ENCODE measurements around the gene PTPN2. TPM values are rescaled to one million over a fixed set of nuclear protein-coding genes. Genes with fewer than 3 reads are reported as not detected.
"Not testable (repeated sequence)": the region's sequence is repeated elsewhere in the genome, so short reads cannot be mapped to it uniquely, and the experiment has no call there.

Gene PTPN2
- 10 to 100 TPM; 55.2 to 79.2 (median 72.9) TPM for polyA plus RNA-seq (ENCODE audit: insufficient read depth in 1 of 5, insufficient read length in 5 of 5, low replicate concordance in 1 of 5)
- long read RNA-seq, donor 1, transcript PTPN2-202 (10 exons, 1,706 nt): minor isoform, 6 of 23 reads
- long read RNA-seq, donor 1, transcript PTPN2-209 (1 exons, 2,264 nt): major isoform, 8 of 23 reads
- long read RNA-seq, donor 1, partial matches to known transcripts: 6 of 23 reads
- long read RNA-seq, donor 1, other reads (novel, unspliced or antisense): 0 of 23 reads
- long read RNA-seq, donor 2, partial matches to known transcripts: 0 of 4 reads
- long read RNA-seq, donor 2, other reads (novel, unspliced or antisense): 0 of 4 reads
- long read RNA-seq, donor 3, transcript PTPN2-209 (1 exons, 2,264 nt): major isoform, 9 of 16 reads
- long read RNA-seq, donor 3, partial matches to known transcripts: 0 of 16 reads
- long read RNA-seq, donor 3, other reads (novel, unspliced or antisense): 0 of 16 reads
- long read RNA-seq, donor 4, transcript PTPN2-209 (1 exons, 2,264 nt): major isoform, 7 of 17 reads
- long read RNA-seq, donor 4, partial matches to known transcripts: 0 of 17 reads
- long read RNA-seq, donor 4, other reads (novel, unspliced or antisense): 5 of 17 reads
- long read RNA-seq, donor 5, transcript PTPN2-202 (10 exons, 1,706 nt): major isoform, 8 of 16 reads
- long read RNA-seq, donor 5, transcript PTPN2-209 (1 exons, 2,264 nt): minor isoform, 5 of 16 reads
- long read RNA-seq, donor 5, partial matches to known transcripts: 0 of 16 reads
- long read RNA-seq, donor 5, other reads (novel, unspliced or antisense): 0 of 16 reads
- long read RNA-seq, donor 6, transcript PTPN2-202 (10 exons, 1,706 nt): major isoform, 5 of 18 reads
- long read RNA-seq, donor 6, partial matches to known transcripts: 6 of 18 reads
- long read RNA-seq, donor 6, other reads (novel, unspliced or antisense): 0 of 18 reads
- long read RNA-seq, donor 7, transcript PTPN2-209 (1 exons, 2,264 nt): major isoform, 5 of 9 reads
- long read RNA-seq, donor 7, partial matches to known transcripts: 0 of 9 reads
- long read RNA-seq, donor 7, other reads (novel, unspliced or antisense): 0 of 9 reads
- long read RNA-seq, donor 8, partial matches to known transcripts: 0 of 8 reads
- long read RNA-seq, donor 8, other reads (novel, unspliced or antisense): 0 of 8 reads

DNA sequence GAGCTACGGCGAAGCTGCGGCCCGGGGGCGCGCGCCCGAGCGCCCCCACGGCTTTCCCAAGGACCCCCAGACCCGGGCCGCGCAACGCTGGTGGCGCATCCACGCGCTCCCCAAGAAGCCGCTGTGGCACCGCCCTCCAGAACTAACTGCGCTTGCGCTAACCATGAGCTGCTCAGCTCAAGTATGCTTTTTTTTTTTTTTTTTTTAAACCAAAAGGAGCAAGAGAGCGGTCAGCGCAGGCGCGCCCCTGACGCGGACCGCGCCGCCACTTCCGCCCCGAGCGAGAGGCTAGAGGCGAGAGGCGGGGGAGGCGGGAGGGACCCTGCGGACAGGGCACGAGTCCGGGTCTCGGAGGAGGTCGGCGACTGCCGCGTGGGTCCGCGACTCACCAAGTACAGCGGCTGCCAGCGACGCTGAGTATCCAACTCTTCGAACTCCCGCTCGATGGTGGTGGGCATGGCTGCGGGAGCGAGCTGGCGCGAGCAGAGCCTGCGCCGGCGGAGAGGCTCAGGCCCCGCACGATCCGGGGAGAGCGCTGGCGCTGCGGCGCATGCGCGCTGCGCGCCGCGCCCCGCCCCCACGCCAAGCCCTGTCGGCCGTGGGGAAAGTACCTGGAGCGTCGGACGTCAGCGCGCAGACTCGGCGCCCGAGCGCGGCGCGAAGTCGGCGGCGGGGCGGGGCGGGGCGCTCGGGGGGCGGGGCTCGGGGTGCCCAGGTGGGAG lies at the start of gene PTPN2:
PTPN2 (minus strand) TSS at position 554 of the 722 bp plus-strand sequence; CDS start at position 458, 96 bp downstream.
- peak; percentile 95 to 97 for DNase-seq

DNA sequence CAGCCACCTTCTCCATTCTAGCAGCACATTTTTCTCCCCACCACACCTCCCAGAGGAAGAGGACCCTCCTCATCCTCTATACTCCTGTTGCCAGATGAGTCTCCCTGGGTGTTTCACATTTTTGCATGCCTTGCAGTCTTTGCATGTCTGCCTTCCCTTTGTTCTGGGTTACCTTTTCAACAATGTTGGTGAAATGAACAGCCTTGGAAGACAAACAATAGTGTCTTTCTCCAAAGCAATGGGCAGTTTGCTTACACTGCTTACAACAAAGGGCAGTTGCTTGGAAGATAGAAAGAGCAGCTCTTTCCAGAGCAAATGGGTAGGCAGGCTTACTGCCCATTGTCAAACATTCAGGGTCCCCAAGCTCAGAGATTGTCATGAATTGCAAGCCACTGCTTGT lies 49.3 kb upstream of the PTPN2 start:
- no peak for DNase-seq

DNA sequence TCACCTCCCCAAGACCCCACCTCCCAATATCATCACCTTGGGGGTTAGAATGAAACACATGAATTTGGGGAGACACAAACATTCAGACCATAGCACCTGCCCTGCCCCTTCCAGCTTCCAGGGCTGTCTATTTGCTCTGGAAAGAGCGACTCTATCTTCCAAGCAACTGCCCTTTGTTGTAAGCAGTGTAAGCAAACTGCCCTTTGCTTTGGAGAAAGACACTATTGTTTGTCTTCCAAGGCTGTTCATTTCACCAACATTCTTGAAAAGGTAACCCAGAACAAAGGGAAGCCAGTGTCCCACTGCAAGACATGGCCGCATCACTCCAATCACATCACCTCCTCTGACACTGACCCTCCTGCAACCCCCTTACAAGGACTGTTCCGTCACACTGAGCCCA lies 46.9 kb upstream of the PTPN2 start:
- no peak for DNase-seq

DNA sequence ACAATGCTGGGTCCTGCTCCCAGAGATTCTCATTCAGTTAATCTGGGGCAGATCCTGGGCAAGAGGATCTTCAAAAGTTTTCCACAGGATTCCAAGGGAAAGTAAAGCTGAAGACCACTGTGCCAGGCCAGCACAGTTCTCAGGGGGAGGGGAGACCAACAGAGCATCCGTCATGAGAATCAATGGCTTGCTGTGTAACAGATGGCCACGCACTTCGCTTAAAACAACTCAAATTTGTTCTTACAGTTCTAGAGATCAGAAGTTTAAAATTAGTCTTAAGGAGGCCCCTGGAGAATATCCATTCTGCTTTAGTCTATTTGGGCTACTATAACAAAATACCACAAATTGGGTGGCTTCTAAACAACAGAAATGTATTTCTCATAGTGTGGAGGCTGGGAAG lies 46.3 kb upstream of the PTPN2 start:
- DNase-seq: no peak

DNA sequence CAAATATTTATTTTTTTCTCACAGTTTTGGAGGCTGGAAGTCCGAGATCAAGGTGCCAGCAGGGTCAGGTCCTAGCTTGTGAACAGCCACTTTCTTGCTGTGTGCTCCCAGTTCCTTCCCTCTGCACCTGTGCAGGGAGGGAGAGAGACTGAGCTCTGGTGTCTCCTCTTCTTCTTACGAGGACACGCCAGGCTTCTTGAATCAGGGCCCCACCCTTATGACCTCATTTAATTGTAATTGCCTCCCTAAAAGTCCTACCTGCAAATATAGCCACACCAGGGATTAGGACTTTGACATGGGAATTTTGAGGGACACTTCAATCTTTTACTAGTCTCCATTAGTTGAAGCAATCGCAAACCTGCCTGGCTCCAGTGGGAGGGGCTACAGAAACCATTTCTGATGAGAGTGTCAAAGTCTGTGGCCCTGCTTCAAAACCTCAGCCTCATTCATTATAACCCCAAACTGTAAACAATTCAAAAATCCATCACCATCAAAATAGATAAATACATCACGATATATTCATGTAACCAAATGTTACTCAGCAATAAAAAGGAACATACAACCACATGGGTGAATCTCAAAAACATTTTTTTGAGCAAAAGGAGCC lies 45.5 kb upstream of the PTPN2 start:
- DNase-seq: no peak

DNA sequence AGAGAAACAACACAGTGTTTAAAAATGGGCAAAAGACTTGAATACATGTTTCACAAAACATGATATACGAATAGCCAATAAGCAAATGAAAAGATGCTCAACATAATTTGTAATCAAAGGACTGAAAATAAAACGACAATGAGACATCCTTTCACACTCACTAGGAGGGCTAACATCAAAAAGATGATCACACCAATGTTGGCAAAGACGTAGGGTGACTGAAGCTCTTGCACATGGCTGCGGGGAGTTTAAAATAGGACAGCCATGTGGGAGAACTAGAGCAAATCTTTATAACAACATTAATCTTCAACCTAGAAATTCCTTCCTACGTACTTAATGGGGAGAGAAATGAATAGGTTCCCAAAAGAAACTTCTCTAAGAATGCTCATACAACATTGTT lies 44.6 kb upstream of the PTPN2 start:
- peak in 1 of 2 donors; percentile 13 for DNase-seq

DNA sequence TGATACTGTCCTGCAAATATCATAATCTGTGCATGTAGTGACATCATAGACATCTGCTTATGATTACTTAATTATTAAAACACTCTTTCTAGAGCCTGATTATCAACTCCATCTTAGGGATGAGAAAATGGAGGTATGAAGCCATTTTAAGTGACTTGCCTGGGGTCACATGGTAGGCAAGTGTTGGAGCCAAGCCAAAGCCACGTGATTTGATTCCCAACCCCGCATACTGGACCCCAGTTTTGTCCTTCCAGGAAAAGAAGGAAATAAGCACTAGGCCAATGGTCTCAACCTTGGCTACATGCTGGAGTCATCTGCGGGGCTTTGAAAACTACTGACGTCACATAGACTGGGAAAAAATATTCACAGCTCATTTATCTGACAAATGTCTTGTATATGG lies 44.2 kb upstream of the PTPN2 start:
- peak; percentile 11 to 28 for DNase-seq

DNA sequence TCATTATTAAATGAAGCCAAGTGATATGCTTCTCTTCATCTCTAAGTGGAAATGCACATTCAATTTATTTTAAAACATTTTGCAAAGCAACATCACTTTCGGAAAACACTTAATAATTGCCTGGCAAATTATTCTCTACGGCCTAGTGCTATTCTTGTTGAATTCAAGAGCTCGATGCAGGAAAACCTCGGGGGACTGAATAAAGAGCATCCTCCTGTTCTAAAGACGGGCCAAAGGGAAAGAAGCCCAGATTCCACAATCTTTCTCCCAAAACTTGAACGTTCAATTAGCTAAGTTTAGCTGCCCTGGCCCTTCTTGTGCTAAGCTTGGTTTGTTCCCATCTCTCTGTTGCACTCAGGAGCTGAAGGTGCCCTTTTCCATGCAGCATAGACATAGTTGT lies 40.6 kb upstream of the PTPN2 start:
- no peak for DNase-seq

DNA sequence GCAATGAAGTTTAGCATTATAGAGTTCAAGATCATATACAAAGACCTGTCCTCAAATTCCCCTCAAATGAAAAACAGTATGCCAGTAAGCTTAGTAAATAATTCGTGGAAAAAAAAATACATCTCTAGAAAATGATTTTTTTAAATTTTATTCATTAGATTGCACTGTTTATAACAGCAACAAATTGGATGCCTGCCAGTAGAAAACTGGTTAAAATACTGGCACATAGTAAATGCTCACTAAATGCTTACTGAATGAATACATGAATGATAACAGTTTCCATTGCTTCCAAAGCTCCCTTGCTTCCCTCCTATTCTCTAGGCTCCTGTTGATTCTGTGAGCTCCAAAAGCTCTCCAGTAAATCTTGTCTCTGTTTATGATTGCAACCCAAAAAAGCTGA lies 38.2 kb upstream of the PTPN2 start:
- DNase-seq: no peak

DNA sequence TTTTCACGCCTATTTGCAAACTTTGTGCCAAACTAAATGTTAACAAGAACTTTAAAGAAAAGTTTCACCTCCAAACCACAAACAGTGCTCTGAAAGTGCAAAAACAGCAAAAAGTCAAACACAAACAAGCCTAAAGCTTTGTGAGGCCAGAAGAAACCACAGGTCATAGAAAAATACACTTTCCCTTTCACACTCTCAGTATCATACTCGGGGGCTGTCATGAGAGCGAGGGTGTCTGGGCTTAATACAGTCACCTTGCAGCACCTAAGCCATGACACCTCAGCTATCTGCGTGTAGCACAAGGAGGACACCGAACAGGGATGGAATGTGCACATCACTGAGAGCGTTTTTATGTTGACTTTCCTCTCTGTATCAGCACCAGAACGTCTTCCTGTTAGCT lies 37.1 kb upstream of the PTPN2 start:
- no peak for DNase-seq

DNA sequence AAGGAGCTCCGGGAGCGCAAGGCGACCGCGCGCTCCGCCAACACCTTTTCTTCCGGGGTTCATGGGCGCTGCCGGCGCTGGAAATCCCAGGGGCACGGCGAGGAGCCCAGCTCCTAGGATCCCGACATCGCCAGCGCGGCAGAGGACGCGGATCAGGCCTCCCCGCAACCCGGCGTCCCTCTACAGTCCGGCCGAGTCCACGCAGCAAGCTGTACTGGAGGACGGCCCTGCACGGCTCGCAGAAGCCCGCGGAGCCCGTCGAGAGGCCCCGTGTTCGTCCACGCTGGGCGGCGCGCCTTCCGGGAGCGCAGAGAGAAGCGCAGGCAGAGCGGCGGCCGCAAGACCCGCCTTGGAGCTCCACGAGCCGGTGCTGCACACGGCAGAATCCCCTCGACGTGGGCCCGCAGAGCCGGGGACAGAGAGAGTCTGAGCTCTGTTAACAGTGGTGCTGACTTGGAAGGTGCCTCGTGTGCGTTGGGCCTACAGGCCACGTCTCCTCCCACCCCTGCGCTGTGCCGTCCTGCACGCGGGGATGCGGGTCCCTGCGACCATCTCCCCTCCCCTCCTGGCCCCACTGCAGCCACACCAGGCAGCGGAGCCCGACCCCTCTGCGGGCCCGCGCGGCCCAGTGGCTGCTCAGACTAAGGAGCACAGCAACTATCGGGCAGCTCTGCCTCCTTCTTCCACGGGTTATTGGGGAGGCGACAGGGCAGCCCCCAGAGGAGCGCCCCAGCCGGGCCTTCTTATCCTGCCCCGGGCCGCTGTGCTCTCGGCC lies 28.1 kb upstream of the PTPN2 start:
- no peak for DNase-seq

DNA sequence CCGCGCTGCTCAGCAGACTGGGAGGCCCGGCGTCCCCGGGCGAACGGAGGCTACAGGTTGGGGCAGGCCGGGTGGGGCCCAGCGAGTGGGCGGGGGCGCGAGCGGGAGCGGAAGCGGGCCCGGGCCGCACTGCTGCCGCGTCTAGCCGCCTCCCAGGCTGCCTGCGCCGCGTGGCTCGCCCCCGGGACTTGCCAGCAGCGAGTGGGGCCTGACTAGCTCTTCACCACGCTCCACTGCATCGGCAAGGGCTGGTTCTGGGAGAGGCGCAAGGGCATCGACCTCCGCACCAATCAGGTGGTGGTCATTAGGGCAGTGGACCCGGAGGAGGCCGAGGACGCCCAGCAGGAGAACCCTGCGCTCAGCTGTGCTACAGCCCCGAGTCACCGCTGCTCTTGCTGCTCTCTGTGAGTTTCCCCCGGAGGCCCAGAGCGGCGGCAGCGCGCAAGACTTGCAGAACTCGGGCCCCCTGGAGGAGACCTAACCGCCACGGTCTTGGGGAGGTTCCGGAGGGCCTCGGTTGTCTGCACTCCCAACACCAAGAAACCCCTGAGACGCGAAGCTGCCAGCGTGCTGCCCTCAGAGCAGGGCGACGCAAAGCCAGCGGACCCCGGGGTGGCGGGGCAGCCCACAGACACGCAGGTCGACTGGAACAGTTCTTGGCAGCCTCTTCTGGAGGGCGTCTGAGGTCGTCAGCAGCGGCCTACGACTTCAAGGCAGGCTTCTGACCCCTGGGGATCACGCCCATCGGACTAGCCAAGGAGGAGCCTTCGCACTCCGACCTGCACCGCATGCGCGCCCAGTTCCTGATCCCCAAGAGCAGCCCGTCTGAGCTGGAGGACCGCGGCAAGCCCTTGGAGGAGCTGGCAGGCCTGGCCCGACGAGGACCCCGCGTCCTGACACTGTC lies 27.2 kb upstream of the PTPN2 start:
- DNase-seq: peak; percentile 22 to 37

DNA sequence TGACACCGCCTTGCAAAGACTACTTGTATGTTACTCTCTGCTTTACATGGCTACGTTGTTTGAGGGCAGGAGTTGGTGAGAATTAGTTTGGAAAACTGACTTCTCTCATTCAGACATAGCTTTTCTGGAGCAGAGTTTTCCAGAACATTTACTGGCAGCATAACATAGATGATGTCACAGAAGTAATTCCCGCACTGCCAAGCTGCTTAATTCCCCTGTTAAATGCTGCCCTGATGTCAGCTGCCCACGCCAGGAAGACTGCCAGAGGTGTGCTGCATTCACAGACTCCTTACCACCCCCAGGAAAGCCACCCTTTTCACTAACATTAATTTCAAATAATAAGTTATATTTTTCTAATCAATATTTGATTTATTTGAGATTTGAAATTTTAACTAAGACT lies 24.7 kb upstream of the PTPN2 start:
- DNase-seq: no peak

DNA sequence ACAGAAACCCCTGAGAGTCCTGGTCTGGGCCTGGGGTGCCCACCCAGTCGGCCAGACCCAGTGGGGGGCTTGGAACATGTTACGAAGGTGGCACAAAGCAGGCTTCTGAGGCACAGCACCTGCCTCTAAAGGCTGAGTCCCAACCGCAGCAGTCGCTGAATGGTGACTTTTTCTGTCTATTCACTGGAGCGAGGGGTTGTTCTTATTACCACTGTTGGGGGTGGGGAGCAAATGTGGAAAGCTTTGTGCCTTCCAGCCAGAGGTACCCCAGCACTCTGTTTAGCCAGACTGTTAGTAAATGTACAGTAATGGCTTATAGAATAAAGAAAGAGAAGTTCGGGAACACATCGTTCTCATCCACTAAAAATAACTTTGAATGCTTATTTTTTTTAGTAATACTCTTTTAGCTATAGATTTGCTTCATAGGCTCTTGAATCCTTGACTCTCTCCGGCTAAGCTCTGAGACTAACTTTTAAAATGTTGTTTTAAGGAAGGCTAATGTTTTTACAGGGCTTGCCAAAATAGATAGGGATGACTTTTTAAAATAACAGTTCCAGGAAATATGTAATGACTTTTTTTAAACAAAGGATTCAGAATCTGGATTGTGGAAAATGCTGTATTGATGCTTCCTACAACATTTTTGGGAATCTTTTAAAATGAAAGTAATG lies 23.4 kb upstream of the PTPN2 start:
- no peak for DNase-seq

DNA sequence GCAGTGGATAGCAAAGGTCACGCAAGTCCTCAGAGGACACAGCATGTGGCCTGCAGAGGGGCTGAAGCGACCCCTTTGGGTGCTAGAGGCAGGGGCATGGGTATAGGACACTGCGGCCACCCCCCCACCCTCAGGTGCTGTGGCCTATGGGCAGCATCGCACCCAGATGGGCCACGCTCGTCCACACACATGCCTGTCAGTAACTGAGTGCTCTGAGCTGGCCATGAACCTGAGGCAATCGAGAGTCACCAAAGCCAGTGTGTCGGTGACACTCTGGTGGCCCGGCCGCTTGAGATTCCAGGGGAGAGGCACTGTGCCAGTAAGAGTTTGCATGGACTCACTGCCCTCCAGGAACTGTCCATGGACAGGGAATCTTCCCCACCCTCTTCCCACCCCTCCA lies 22.7 kb upstream of the PTPN2 start:
- DNase-seq: no peak

DNA sequence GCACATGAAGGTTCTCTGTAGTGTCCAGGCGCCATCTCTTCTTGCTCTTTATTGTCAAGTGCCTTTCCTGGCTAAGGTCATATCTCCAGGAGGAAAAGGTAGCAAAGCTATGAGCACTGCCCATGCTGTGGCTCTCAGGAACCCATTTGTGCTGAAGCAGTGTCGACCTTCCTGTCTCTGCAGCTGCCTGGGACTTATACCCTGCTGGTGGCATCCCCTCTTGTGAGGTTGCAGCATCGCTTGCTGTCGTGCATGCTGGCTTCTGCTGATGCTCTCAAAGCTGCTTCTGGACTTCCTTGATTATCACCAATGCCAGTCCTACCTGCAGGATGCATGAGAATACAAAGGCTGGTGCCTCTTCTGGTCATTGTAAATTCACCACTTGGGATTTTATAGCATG lies 22.1 kb upstream of the PTPN2 start:
- no peak for DNase-seq

DNA sequence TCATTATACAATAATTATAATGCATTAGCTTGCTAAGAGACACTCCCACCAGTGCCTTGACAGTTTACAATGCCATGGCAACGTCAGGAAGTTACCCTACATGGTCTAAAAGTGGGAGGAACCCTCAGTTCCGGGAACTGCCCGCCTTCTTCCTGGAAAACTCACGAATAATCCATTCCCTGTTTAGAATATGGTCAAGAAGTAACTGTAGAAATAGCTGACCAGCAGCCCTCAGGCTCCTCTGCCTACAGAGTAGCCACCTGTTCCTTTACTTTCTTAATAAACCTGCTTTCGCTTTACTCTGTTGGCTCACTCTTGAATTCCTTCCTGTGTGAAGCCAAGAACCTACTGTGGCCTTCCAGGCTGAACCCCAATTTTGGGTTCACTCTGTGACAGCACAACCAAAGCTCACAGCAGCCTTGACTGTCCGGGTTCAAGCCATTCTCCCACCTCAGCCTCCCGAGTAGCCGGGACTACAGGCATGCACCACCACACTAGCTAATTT lies 20.0 kb upstream of the PTPN2 start:
- DNase-seq: no peak

DNA sequence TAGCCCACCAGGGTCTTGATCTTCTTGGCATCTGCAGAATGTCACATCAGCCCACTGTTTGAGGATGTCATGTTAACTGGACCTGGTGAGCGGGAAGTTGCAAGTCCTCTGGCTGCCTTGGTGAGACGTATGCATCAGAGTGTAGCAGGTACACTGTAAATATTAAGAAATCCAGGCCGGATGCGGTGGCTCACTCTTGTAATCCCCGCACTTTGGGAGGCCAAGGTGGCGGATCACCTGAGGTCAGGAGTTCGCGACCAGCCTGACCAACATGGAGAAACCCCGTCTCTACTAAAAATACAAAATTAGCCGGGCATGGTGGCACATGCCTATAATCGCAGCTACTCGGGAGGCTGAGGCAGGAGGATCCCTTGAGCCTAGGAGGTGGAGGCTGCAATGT lies 17.2 kb upstream of the PTPN2 start:
- DNase-seq: not testable (repeated sequence)
